GM21381 (cell line): ENCODE measurements around the gene MRS2.

Source experiments
- ATAC-seq: cut with Tn5 transposase; IDR thresholded peaks from one replicate; pipeline ENCODE4 v1.9.1; 2021; ENCODE audit warnings: mild to moderate bottlenecking, moderate library complexity; ENCODE audit not compliant: unreplicated experiment

MRS2 gene

DNA sequence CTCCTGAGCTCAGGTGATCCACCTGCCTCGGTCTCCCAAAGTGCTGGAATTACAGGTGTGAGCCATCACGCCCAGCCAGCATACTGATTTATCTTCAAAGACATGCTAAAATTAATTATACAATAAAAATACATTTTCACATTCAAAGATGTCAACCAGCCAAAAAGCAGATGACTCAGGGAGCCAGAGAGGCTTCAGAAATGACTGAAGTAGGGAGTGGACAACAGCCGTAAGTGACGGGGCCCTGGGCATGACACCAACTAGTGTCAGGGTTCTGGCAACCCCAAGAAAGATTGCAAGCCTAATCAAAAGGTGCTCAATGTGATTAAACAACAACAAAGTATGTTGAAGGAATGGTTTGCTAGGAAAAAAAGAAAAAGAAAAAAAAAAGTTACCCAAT lies 58.2 kb downstream of the MRS2 start:
- ATAC-seq, result no peak

DNA sequence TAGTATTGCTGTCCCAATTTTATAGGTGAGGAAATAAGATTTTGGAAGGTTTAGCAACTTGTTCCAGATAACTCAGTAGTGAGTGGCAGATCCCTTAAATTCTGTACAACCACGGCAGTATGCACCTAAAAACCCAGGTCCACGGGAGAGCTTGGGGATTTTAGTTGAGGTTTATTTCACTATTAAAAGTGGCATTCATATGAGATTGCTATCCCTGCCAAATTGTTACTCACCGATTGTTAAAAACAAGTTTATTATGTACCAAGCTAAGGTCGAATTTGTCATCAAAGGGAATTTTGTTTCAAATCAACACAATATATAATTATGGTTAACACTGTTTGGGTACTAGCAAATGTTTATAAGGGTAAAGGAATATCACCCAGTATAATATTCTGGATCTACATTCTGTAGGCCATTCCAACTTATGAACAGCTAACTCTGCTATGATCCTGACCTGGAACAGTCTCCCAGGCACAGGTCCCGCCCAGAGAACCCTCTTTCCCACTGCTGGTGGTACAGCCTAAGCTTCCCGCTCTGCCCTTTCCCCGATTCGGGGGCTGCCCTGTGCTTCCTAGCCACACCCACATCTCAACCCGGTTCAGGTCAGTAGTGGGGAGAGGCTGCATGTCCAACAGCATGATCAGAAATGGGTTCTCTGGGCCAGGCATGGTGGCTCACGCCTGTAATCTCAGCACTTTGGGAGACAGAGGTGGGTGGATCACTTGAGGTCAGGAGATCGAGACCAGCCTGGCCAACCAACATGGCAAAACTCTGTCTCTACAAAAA lies 61.7 kb downstream of the MRS2 start:
- ATAC-seq, result no peak

DNA sequence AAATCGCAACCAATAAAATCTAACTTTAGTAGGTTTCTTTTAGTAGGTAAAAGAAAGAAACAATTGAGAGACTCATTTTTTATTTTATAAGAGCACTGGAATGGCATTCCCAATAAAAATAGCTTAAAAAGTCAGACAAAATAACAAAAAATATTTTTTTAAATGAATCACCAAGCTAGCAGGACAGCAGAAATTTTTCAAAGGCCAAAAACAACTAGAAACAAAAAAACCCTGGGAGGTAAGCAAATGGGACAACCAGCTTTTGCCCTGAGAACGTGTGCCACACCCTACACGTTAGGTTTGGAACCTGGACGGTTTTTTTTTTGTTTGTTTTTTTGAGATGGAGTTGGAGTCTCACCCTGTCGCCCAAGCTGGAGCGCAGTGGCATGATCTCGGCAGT lies 67.1 kb downstream of the MRS2 start:
- no peak for ATAC-seq

DNA sequence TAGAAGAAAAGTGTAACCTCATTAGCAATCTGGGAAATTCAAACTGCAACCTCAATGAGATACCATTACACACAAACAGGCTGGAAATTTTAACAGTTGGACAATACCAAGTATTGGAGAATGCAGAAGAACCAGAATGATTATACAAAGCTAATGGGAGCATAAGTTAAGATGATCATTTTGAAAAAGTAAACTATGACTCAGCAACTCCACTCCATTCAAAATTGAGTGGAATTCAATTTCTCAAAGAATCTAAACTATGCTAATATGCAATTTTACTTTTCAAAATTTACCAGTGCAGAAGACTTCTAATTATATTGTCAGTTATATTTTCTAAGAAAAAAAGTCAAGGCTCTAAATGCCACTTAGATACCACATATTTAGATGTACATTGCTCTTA lies 69.4 kb downstream of the MRS2 start:
- ATAC-seq, result no peak
